H9 (cell line): ENCODE data around the gene TRAF5. TPM values are rescaled to one million over a fixed set of nuclear protein-coding genes. Genes with fewer than 3 reads are reported as not detected.

Experiments used
- DNase-seq: peaks from one replicate; pipeline ENCODE4 v3.0.0-alpha.2; 2017
- H2AFZ ChIP-seq: one replicate; pipeline ENCODE4 v1.6.1; 2013; ENCODE audit warnings: mild to moderate bottlenecking, low read length, control low read depth, moderate library complexity
- H2AK5ac ChIP-seq: 2 replicates; pipeline ENCODE4 v1.6.1; 2013; ENCODE audit warnings: low read length, control low read depth, mixed read lengths; ENCODE audit not compliant: insufficient read length
- H2BK120ac ChIP-seq: one replicate; pipeline ENCODE4 v1.6.1; 2013; ENCODE audit warnings: low read depth, mild to moderate bottlenecking, low read length, control low read depth, inconsistent platforms; ENCODE audit not compliant: poor library complexity, severe bottlenecking
- H2BK12ac ChIP-seq: 2 replicates; pipeline ENCODE4 v1.6.1; 2013; ENCODE audit warnings: low read length, control low read depth, mixed read lengths, low read depth; ENCODE audit not compliant: insufficient read length
- H2BK15ac ChIP-seq: 2 replicates; pipeline ENCODE4 v1.6.1; 2013; ENCODE audit warnings: low read depth, low read length, control low read depth
- H2BK20ac ChIP-seq: one replicate; pipeline ENCODE4 v1.6.1; 2013; ENCODE audit warnings: low read depth, mild to moderate bottlenecking, low read length, control low read depth, inconsistent platforms; ENCODE audit not compliant: poor library complexity, severe bottlenecking
- H2BK5ac ChIP-seq: 2 replicates; pipeline ENCODE4 v1.6.1; 2013; ENCODE audit warnings: low read length, control low read depth, mixed read lengths; ENCODE audit not compliant: insufficient read length
- H3K14ac ChIP-seq: 2 replicates; pipeline ENCODE4 v1.6.1; 2013; ENCODE audit warnings: low read length, control low read depth; ENCODE audit not compliant: insufficient read depth
- H3K18ac ChIP-seq: 2 replicates; pipeline ENCODE4 v1.6.1; 2013; ENCODE audit warnings: low read depth, mild to moderate bottlenecking, mixed read lengths, low read length, control low read depth; ENCODE audit not compliant: insufficient read length
- H3K23ac ChIP-seq: 2 replicates; pipeline ENCODE4 v1.6.1; 2013; ENCODE audit warnings: low read length, control low read depth, mixed read lengths, low read depth; ENCODE audit not compliant: insufficient read length
- H3K23me2 ChIP-seq: 2 replicates; pipeline ENCODE4 v1.6.1; 2013; ENCODE audit warnings: low read depth, mild to moderate bottlenecking, mixed read lengths, low read length, control low read depth; ENCODE audit not compliant: insufficient read length, poor library complexity, severe bottlenecking
- H3K27ac ChIP-seq: 2 replicates; pipeline ENCODE4 v1.5.1; 2013; ENCODE audit warnings: low read length, control low read depth, mixed read lengths, low read depth; ENCODE audit not compliant: insufficient read length
- H3K27me3 ChIP-seq: 2 replicates; pipeline ENCODE4 v1.6.1; 2013; ENCODE audit warnings: low read length, control low read depth, inconsistent platforms; ENCODE audit not compliant: insufficient read depth
- H3K4ac ChIP-seq: 2 replicates; pipeline ENCODE4 v1.6.1; 2013; ENCODE audit warnings: low read depth, mild to moderate bottlenecking, control low read depth, inconsistent platforms, low read length, moderate library complexity
- H3K4me1 ChIP-seq: 2 replicates; pipeline ENCODE4 v1.6.1; 2013; ENCODE audit warnings: low read length, control low read depth, inconsistent platforms; ENCODE audit not compliant: insufficient read depth
- H3K4me2 ChIP-seq: 2 replicates; pipeline ENCODE4 v1.6.1; 2013; ENCODE audit warnings: low read length, control low read depth, mixed read lengths; ENCODE audit not compliant: insufficient read length, insufficient read depth
- H3K56ac ChIP-seq: 2 replicates; pipeline ENCODE4 v1.6.1; 2013; ENCODE audit warnings: low read depth, mild to moderate bottlenecking, mixed read lengths, low read length, control low read depth; ENCODE audit not compliant: insufficient read length
- H3K79me1 ChIP-seq: 2 replicates; pipeline ENCODE4 v1.6.1; 2013; ENCODE audit warnings: low read depth, mild to moderate bottlenecking, moderate library complexity, low read length, control low read depth, inconsistent platforms; ENCODE audit not compliant: insufficient read depth, poor library complexity, severe bottlenecking
- H3K79me2 ChIP-seq: 2 replicates; pipeline ENCODE4 v1.6.1; 2013; ENCODE audit warnings: low read length, control low read depth, inconsistent platforms; ENCODE audit not compliant: insufficient read depth
- H3K9ac ChIP-seq: 2 replicates; pipeline ENCODE4 v1.6.1; 2013; ENCODE audit warnings: low read length, control low read depth, mixed read lengths; ENCODE audit not compliant: insufficient read length; ENCODE audit errors: extremely low read depth
- H3K9me3 ChIP-seq: one replicate; pipeline ENCODE4 v1.6.1; 2013; ENCODE audit warnings: low read depth, low read length, inconsistent platforms; ENCODE audit not compliant: control insufficient read depth
- H3T11ph ChIP-seq: one replicate; pipeline ENCODE4 v1.6.1; 2013; ENCODE audit warnings: mild to moderate bottlenecking, low read length, control low read depth, inconsistent platforms
- H4K20me1 ChIP-seq: one replicate; pipeline ENCODE4 v1.6.1; 2013; ENCODE audit not compliant: control insufficient read depth, insufficient read length, insufficient read depth
- H4K5ac ChIP-seq: 2 replicates; pipeline ENCODE4 v1.6.1; 2013; ENCODE audit warnings: low read depth, mild to moderate bottlenecking, mixed read lengths, low read length, control low read depth; ENCODE audit not compliant: insufficient read length
- H4K8ac ChIP-seq: replicated peaks from 2 replicates; pipeline ENCODE4 v1.6.1; 2013; ENCODE audit warnings: low read length, control low read depth, mixed read lengths, low read depth; ENCODE audit not compliant: insufficient read length
- H4K91ac ChIP-seq: 2 replicates; pipeline ENCODE4 v1.6.1; 2013; ENCODE audit warnings: low read depth, mild to moderate bottlenecking, moderate library complexity, mixed read lengths, low read length, control low read depth; ENCODE audit not compliant: insufficient read length
- H3K27ac Mint-ChIP-seq, 3 experiments: 2 replicates in 2 of 3; 3 replicates in 1 of 3; pipeline ENCODE4 v1.8.0; 2020 to 2021; ENCODE audit warnings: mixed read lengths in 3 of 3, mild to moderate bottlenecking in 1 of 3, moderate library complexity in 1 of 3
- H3K27me3 Mint-ChIP-seq: 2 replicates; pipeline ENCODE4 v1.8.0; 2021; ENCODE audit warnings: low read depth, mild to moderate bottlenecking, moderate library complexity, mixed read lengths
- H3K36me3 Mint-ChIP-seq, 3 experiments: 2 replicates in 2 of 3; 3 replicates in 1 of 3; pipeline ENCODE4 v1.8.0; 2020 to 2021; ENCODE audit warnings: low read depth in 3 of 3, mixed read lengths in 3 of 3; ENCODE audit not compliant: insufficient read depth in 1 of 3
- H3K4me1 Mint-ChIP-seq, 2 experiments: 2 replicates each; pipeline ENCODE4 v1.8.0; 2020; ENCODE audit warnings: mixed read lengths in 2 of 2
- H3K4me3 Mint-ChIP-seq, 2 experiments: 2 replicates in 1 of 2; 3 replicates in 1 of 2; pipeline ENCODE4 v1.8.0; 2020 to 2021; ENCODE audit warnings: mild to moderate bottlenecking in 2 of 2, mixed read lengths in 2 of 2, moderate library complexity in 1 of 2
- H3K9me3 Mint-ChIP-seq, 2 experiments: 2 replicates in 1 of 2; 3 replicates in 1 of 2; pipeline ENCODE4 v1.8.0; 2020; ENCODE audit warnings: mild to moderate bottlenecking in 2 of 2, mixed read lengths in 2 of 2, moderate library complexity in 1 of 2
- WGBS: extraction: QIAGEN DNeasy Blood & Tissue Kit; methylation state at CpG from one replicate; pipeline ENCODE4 v1.1.7; 2013; ENCODE audit warnings: missing lambda C conversion rate, low lambda C conversion rate, mixed read lengths; ENCODE audit not compliant: insufficient read length; ENCODE audit errors: extremely low coverage; 5-methylcytosine and 5-hydroxymethylcytosine counted together
- total RNA-seq: library from RNA; stranded (reverse); gene quantifications from 2 replicates; pipeline ENCODE4 v1.2.1, GENCODE V29; 2021
- TF ChIP-seq, protein P1 (sequence below): fragments of 200-600 bp; sonication (generic); conservative IDR thresholded peaks from 3 replicates; pipeline ENCODE4 v1.8.0; 2021; ENCODE audit warnings: antibody characterized with exemption, mild to moderate bottlenecking

TRAF5 gene
- total RNA-seq, 1 experiment from 2014 or later: 19.1 TPM

- Histone ChIP-seq H3K4ac (no peak overlapping the region), H3T11ph (no peak overlapping the region), H2BK20ac (no peak overlapping the region), H3K9me3 (no peaks in the 10 kb centered on the region), H2BK5ac (no peak overlapping the region), H3K9ac (no peak overlapping the region), H3K27ac (no peak overlapping the region), H3K4me1 (no peaks in the 10 kb centered on the region), H3K79me2 (no peaks in the 10 kb centered on the region), H4K20me1 (no peaks in the 10 kb centered on the region), H2AK5ac (no peak overlapping the region), H3K23ac (no peak overlapping the region), H2BK120ac (no peak overlapping the region), H3K23me2 (no peaks in the 10 kb centered on the region), H4K91ac (no peak overlapping the region), H3K14ac (no peak overlapping the region), H3K18ac (no peak overlapping the region), H4K5ac (no peak overlapping the region), H3K4me2 (no peak overlapping the region), H2BK12ac (no peak overlapping the region), H3K27me3 (no peaks in the 10 kb centered on the region), H2BK15ac (no peak overlapping the region), H3K79me1 (no peaks in the 10 kb centered on the region), H2AFZ (no peak overlapping the region), H3K56ac (no peak overlapping the region), H4K8ac (no peak overlapping the region)
- Mint-ChIP-seq H3K27me3 (no peaks in the 10 kb centered on the region), H3K9me3 (no peaks in the 10 kb centered on the region), H3K4me3 (no peak overlapping the region), H3K4me1 (peaks cover 10 to 19% of the 10 kb centered on the region in 2 experiments), H3K36me3 (peaks cover 2 to 14% (median 11%) of the 10 kb centered on the region in 3 experiments; a peak in 5 of 7 replicates), H3K27ac (no peak overlapping the region; a peak in 1 of 7 replicates)
- TF ChIP-seq, protein P1, sequence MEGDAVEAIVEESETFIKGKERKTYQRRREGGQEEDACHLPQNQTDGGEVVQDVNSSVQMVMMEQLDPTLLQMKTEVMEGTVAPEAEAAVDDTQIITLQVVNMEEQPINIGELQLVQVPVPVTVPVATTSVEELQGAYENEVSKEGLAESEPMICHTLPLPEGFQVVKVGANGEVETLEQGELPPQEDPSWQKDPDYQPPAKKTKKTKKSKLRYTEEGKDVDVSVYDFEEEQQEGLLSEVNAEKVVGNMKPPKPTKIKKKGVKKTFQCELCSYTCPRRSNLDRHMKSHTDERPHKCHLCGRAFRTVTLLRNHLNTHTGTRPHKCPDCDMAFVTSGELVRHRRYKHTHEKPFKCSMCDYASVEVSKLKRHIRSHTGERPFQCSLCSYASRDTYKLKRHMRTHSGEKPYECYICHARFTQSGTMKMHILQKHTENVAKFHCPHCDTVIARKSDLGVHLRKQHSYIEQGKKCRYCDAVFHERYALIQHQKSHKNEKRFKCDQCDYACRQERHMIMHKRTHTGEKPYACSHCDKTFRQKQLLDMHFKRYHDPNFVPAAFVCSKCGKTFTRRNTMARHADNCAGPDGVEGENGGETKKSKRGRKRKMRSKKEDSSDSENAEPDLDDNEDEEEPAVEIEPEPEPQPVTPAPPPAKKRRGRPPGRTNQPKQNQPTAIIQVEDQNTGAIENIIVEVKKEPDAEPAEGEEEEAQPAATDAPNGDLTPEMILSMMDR: no peak
- no CpG with 5 or more reads among the region's 2 CpGs for WGBS
- no peak for DNase-seq
Observed at GRCh38 chr1:211370669-211371068, 44.0 kb downstream of the TRAF5 start.
